ENCODE data around the gene GTF2H3. TPM values are rescaled to one million over a fixed set of nuclear protein-coding genes. Genes with fewer than 3 reads are reported as not detected.

GTF2H3 gene
- polyA plus RNA-seq, 1 of the 3 experiments (the other 2 are of a cell fraction): 22.4 TPM

DNA sequence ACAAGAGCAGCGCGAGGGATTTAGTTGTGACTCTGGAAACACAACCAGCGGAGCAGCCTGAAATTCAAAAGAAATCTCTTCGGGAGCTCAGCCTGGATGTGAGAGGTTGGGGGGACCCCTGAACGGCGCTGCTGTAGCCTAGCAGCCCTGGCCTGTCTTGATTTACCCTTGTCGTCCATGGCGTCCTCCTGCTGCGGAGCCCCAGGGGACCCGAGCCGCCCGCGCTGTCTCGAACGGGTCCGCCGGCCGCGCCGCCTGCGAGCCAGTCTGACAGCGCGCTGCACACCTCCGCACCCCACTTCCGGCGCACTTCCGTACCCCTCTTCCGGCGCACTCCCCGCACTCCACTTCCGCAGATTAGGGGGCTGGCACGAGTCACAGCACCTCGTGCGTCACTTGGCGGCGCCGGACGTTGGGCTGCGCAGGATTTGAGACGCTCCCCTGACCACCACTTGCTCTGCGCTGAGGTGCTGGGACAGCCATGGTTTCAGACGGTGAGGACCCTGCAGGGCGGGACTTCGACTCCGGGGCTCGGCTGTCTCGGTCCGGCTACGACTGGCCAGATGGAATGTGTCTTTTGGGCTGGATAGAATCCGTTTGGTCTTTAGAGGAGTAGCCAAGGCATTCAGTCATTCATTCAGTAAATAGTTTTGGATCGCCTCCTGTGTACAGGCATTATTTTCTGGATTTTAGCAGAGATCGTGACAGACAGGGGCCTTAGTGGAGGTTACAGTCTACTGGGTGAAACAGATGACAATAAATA is at the start of gene GTF2H3, which contains the start of gene EIF2B1 (continued):
- TF ChIP-seq, protein P1, sequence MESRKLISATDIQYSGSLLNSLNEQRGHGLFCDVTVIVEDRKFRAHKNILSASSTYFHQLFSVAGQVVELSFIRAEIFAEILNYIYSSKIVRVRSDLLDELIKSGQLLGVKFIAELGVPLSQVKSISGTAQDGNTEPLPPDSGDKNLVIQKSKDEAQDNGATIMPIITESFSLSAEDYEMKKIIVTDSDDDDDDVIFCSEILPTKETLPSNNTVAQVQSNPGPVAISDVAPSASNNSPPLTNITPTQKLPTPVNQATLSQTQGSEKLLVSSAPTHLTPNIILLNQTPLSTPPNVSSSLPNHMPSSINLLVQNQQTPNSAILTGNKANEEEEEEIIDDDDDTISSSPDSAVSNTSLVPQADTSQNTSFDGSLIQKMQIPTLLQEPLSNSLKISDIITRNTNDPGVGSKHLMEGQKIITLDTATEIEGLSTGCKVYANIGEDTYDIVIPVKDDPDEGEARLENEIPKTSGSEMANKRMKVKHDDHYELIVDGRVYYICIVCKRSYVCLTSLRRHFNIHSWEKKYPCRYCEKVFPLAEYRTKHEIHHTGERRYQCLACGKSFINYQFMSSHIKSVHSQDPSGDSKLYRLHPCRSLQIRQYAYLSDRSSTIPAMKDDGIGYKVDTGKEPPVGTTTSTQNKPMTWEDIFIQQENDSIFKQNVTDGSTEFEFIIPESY (IDR thresholded peaks at IDR 0.05; ENCODE audit: borderline replicate concordance, low read depth): 0 out of 2 replicates have a peak, but pooled peaks have one; percentile 40
- TF ChIP-seq SMC3 (IDR thresholded peaks at IDR 0.05; ENCODE audit: low read depth, low read length) (no peak), SIN3A (IDR thresholded peaks at IDR 0.05; ENCODE audit: borderline replicate concordance, low read depth, low read length) (peak; percentile 97), CHD2 (IDR thresholded peaks at IDR 0.05; ENCODE audit: low read length, partially characterized antibody) (peak; percentile 89), TAF1 (IDR thresholded peaks at IDR 0.05; ENCODE audit: borderline replicate concordance, low read depth, low read length) (peak; percentile 96), RAD21 (IDR thresholded peaks at IDR 0.05; ENCODE audit: low read length) (no peak), MEF2A (IDR thresholded peaks at IDR 0.05; ENCODE audit: borderline replicate concordance, low read depth) (no peak), EZH2phosphoT487 (IDR thresholded peaks at IDR 0.05; ENCODE audit: borderline replicate concordance, low read depth) (no peak)
- TF ChIP-seq, protein P2, sequence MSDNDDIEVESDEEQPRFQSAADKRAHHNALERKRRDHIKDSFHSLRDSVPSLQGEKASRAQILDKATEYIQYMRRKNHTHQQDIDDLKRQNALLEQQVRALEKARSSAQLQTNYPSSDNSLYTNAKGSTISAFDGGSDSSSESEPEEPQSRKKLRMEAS (IDR thresholded peaks at IDR 0.05; ENCODE audit: low read depth): peak; percentile 98

DNA sequence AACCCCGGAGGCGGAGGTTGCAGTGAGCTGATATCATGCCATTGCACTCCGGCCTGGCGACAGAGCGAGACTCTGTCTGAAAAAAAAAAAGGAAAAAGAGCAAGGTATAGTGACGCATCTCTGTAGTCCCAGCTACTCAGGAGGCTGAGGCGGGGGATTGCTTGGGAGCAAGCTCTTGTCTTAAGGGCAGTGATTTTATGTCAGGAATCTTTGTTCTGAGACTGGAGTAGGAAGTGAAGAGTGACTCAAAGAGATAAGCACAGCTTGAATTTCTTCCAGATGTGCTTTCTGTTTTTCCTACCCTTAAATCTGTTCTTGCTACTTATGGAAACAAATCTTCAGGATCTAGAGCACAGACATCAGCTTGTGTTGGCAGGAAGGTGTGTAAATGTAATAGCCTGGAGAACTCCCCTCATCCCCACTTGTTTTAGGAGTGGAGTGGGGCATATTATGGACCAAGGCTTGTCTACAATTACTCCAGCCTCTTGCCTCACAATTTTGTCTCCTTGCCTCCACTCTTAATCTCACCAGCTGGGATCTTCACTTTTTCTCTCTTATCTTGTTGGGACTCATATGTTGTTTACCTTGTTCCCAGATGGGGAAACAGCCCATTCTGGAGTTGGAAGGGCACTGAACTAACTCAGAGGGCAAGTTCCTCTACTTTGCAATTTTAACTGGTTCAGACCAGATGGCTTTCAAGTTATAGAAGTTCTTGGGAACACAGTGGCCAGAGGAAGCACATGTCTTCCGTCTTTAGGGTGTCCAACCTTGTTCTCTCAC is 41.7 kb upstream of the GTF2H3 start:
- POLR2A ChIA-PET: no interaction called here
- Histone ChIP-seq H3K9me2 (no peaks in the 10 kb centered on the region), H3K4me3 (ENCODE audit: low read depth in 2 of 2, low read length in 1 of 2) (no peak overlapping the region), H3K79me2 (ENCODE audit: insufficient read depth) (peaks cover 100% of the 10 kb centered on the region), H3F3A (replicated peaks; ENCODE audit: insufficient read depth) (peaks cover 18% of the 10 kb centered on the region), H4K20me1 (ENCODE audit: insufficient read depth) (peaks cover 54% of the 10 kb centered on the region), H3K27me3 (ENCODE audit: insufficient read depth) (no peaks in the 10 kb centered on the region), H3K9ac (no peak overlapping the region), H3K27ac (ENCODE audit: low read depth in 2 of 2, low read length in 1 of 2) (no peak overlapping the region; a peak in 1 of 4 replicates), H3K36me3 (replicated peaks in 1 of 2; ENCODE audit: control insufficient read depth in 1 of 2, insufficient read depth in 2 of 2, low read length in 1 of 2) (peaks cover 66 to 80% of the 10 kb centered on the region in 2 experiments), H3K9me3 (no peaks in the 10 kb centered on the region), H2AFZ (ENCODE audit: low read depth) (no peak overlapping the region), H3K4me1 (ENCODE audit: control insufficient read depth in 1 of 2, insufficient read depth in 2 of 2, low read depth in 1 of 2, low read length in 1 of 2) (peaks cover 0 to 16% of the 10 kb centered on the region in 2 experiments; a peak in 3 of 4 replicates), H3K4me2 (no peak overlapping the region)
- WGBS (ENCODE audit: low lambda C conversion rate): 82% methylated on average over 8 of the region's 8 CpGs
- CTCF ChIA-PET: interaction anchor here (0.8 kb wide), 1 partner anchor 227 kb away, joined by 3 read pairs; the partner anchor contains the start of gene SBNO1
- no peak for DNase-seq
- TF ChIP-seq RXRA (IDR thresholded peaks at IDR 0.05; ENCODE audit: borderline replicate concordance, low read depth): no peak
- TF ChIP-seq SIN3A (IDR thresholded peaks at IDR 0.05; ENCODE audit: borderline replicate concordance, low read depth, low read length): no peak
- TF ChIP-seq EZH2phosphoT487 (IDR thresholded peaks at IDR 0.05; ENCODE audit: borderline replicate concordance, low read depth): no peak
- TF ChIP-seq, protein P3, sequence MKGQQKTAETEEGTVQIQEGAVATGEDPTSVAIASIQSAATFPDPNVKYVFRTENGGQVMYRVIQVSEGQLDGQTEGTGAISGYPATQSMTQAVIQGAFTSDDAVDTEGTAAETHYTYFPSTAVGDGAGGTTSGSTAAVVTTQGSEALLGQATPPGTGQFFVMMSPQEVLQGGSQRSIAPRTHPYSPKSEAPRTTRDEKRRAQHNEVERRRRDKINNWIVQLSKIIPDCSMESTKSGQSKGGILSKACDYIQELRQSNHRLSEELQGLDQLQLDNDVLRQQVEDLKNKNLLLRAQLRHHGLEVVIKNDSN (IDR thresholded peaks at IDR 0.05; ENCODE audit: borderline replicate concordance, low read depth): no peak
- TF ChIP-seq, protein P4, sequence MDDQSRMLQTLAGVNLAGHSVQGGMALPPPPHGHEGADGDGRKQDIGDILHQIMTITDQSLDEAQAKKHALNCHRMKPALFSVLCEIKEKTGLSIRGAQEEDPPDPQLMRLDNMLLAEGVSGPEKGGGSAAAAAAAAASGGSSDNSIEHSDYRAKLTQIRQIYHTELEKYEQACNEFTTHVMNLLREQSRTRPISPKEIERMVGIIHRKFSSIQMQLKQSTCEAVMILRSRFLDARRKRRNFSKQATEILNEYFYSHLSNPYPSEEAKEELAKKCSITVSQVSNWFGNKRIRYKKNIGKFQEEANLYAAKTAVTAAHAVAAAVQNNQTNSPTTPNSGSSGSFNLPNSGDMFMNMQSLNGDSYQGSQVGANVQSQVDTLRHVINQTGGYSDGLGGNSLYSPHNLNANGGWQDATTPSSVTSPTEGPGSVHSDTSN (IDR thresholded peaks at IDR 0.05): no peak
- no peak for TF ChIP-seq SMC3 (IDR thresholded peaks at IDR 0.05; ENCODE audit: low read depth, low read length)
- no peak for TF ChIP-seq CHD2 (IDR thresholded peaks at IDR 0.05; ENCODE audit: low read length, partially characterized antibody)
- TF ChIP-seq, protein P5, sequence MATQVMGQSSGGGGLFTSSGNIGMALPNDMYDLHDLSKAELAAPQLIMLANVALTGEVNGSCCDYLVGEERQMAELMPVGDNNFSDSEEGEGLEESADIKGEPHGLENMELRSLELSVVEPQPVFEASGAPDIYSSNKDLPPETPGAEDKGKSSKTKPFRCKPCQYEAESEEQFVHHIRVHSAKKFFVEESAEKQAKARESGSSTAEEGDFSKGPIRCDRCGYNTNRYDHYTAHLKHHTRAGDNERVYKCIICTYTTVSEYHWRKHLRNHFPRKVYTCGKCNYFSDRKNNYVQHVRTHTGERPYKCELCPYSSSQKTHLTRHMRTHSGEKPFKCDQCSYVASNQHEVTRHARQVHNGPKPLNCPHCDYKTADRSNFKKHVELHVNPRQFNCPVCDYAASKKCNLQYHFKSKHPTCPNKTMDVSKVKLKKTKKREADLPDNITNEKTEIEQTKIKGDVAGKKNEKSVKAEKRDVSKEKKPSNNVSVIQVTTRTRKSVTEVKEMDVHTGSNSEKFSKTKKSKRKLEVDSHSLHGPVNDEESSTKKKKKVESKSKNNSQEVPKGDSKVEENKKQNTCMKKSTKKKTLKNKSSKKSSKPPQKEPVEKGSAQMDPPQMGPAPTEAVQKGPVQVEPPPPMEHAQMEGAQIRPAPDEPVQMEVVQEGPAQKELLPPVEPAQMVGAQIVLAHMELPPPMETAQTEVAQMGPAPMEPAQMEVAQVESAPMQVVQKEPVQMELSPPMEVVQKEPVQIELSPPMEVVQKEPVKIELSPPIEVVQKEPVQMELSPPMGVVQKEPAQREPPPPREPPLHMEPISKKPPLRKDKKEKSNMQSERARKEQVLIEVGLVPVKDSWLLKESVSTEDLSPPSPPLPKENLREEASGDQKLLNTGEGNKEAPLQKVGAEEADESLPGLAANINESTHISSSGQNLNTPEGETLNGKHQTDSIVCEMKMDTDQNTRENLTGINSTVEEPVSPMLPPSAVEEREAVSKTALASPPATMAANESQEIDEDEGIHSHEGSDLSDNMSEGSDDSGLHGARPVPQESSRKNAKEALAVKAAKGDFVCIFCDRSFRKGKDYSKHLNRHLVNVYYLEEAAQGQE (IDR thresholded peaks at IDR 0.05; ENCODE audit: low read depth, low read length): no peak
- no peak for TF ChIP-seq POLR2AphosphoS5 (IDR thresholded peaks at IDR 0.05; ENCODE audit: low read depth, low read length)

Data from SK-N-SH (cell line).